PC-3 (cell line): Measurements from ENCODE around the gene CDK18.

Experiments
- EZH2 ChIP-seq: fragments of 300-600 bp; sonication (generic); IDR thresholded peaks from one replicate; pipeline ENCODE4 v1.6.1; 2017; ENCODE audit warnings: antibody characterized with exemption, mild to moderate bottlenecking, low read length; ENCODE audit not compliant: unreplicated experiment
- EZH2phosphoT487 ChIP-seq: fragments of 300-600 bp; sonication (generic); IDR thresholded peaks from 2 replicates; pipeline ENCODE4 v1.6.1; 2018; ENCODE audit warnings: mild to moderate bottlenecking, antibody characterized with exemption, low read length, borderline replicate concordance
- TF ChIP-seq, protein P1 (sequence below): fragments of 300-600 bp; sonication (generic); conservative IDR thresholded peaks from 2 replicates; pipeline ENCODE4 v1.5.1; 2017; ENCODE audit warnings: antibody characterized with exemption, low read depth, mild to moderate bottlenecking, low read length

DNA sequence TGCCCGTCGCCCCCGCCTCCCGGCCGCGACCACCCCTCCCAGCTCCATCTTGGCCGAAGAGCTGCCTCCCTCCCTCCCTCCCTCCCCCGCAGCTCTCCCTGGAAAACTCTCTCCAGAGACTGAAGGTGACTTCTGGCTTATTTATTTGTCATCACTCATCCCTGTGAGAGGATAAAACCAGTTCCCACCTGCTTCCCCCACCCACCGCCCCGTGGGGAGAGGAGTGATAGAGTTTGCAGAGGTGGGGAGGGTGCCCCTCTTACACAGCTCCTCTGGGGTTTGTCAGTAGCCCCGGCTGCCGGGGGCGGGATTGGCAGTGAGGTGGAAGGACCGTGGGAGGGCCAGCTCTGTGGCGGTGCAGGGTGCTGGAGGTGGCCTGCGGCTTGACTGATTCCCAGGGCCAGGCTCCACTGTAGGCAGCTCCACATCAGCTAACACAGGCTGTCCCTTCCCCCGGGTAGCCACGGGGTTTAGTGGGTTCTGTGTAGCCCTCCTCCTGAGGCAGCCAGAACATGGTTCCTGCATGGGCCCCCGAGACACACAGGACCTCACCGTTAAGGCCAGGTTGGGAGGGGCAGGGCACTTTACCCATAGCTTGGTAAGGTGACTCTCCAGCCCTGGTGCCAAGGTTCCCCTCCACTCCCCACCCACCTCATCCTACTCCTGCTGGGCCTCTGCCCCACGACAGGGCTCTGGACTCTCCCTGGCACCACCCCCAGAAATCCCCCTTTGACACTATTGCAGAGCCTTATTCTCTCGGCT lies 65.1 kb downstream of the CDK18 start:
- TF ChIP-seq, protein P1, sequence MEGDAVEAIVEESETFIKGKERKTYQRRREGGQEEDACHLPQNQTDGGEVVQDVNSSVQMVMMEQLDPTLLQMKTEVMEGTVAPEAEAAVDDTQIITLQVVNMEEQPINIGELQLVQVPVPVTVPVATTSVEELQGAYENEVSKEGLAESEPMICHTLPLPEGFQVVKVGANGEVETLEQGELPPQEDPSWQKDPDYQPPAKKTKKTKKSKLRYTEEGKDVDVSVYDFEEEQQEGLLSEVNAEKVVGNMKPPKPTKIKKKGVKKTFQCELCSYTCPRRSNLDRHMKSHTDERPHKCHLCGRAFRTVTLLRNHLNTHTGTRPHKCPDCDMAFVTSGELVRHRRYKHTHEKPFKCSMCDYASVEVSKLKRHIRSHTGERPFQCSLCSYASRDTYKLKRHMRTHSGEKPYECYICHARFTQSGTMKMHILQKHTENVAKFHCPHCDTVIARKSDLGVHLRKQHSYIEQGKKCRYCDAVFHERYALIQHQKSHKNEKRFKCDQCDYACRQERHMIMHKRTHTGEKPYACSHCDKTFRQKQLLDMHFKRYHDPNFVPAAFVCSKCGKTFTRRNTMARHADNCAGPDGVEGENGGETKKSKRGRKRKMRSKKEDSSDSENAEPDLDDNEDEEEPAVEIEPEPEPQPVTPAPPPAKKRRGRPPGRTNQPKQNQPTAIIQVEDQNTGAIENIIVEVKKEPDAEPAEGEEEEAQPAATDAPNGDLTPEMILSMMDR: no peak
- TF ChIP-seq EZH2phosphoT487 (no peak), EZH2 (no peak)
